Testis (tissue), 3 donors: ENCODE results near the gene SDR42E2. TPM values are rescaled to one million over a fixed set of nuclear protein-coding genes. Genes with fewer than 3 reads are reported as not detected.

ENCODE experiments used
- DNase-seq: peaks from one replicate; pipeline ENCODE4 v3.0.0-alpha.2; 2019
- H3K27ac ChIP-seq, 2 donors: fragments of 200-600 bp; sonication (generic); one replicate each; pipeline ENCODE4 v1.5.1; 2019
- H3K27me3 ChIP-seq: fragments of 200-600 bp; sonication (generic); one replicate; pipeline ENCODE4 v1.5.1; 2019
- H3K36me3 ChIP-seq: fragments of 200-600 bp; sonication (generic); one replicate; pipeline ENCODE4 v1.5.1; 2017; ENCODE audit warnings: low read depth; ENCODE audit errors: missing control alignments
- H3K4me1 ChIP-seq: fragments of 200-600 bp; sonication (generic); one replicate; pipeline ENCODE4 v1.5.1; 2019
- H3K4me3 ChIP-seq, 2 donors: fragments of 200-600 bp; sonication (generic); one replicate each; pipeline ENCODE4 v1.5.1; 2017 to 2019
- H3K9me3 ChIP-seq: fragments of 200-600 bp; sonication (generic); one replicate; pipeline ENCODE4 v1.5.1; 2017
- CTCF ChIP-seq, 3 experiments: fragments of 450-650 bp in 2 of 3; fragments of 200-600 bp in 1 of 3; sonication (generic) in 1 of 3; IDR thresholded peaks; one replicate each; pipeline ENCODE4 v1.5.1; 2016 to 2019; ENCODE audit warnings: antibody characterized with exemption in 3 of 3, mild to moderate bottlenecking in 2 of 3, moderate library complexity in 1 of 3
- POLR2A ChIP-seq: fragments of 450-650 bp; IDR thresholded peaks from one replicate; pipeline ENCODE4 v1.6.1; 2017; ENCODE audit warnings: antibody characterized with exemption, mild to moderate bottlenecking, moderate library complexity
- WGBS, 2 donors: methylation state at CpG; one replicate each; pipeline ENCODE4 v1.1.5; 2018; 5-methylcytosine and 5-hydroxymethylcytosine counted together
- intact Hi-C: fragments of 100-400 bp; cut with DNase I; formaldehyde crosslinking; loops from one replicate; pipeline ENCODE4 v1.15.1; 2023; ENCODE audit warnings: low total_unique reads
- polyA plus RNA-seq: library from polyadenylated mRNA; stranded (reverse); fragments of 350-450 nt; fragmentation: Illumina TruSeq; extraction: RNeasy Lipid Tissue Mini Kit (QIAGEN cat#74804); gene quantifications from one replicate; pipeline ENCODE4 v1.2.3, GENCODE V29; 2014; ENCODE audit warnings: low read depth, low replicate concordance; ENCODE audit not compliant: insufficient read depth
- total RNA-seq, 2 donors: library from RNA; depleted of rRNA; stranded (reverse); fragments of >200 nt; gene quantifications; one replicate each; pipeline ENCODE4 v1.2.3, GENCODE V29; 2016

SDR42E2 gene
- total and polyA plus RNA-seq, 3 donors from 2014 or later: 0.31 to 1.4 (median 0.31) TPM

- H3K4me1 ChIP-seq: no peaks in the 10 kb centered on the region
- TF ChIP-seq CTCF (IDR thresholded peaks at IDR 0.05) (no peak), POLR2A (no peak)
- H3K27me3 ChIP-seq: no peaks in the 10 kb centered on the region
- no peak overlapping the region for H3K4me3 ChIP-seq
- intact Hi-C loops: no loop called here
- H3K27ac ChIP-seq: no peak overlapping the region
- no peaks in the 10 kb centered on the region for H3K36me3 ChIP-seq
- no peak for DNase-seq
- no peaks in the 10 kb centered on the region for H3K9me3 ChIP-seq
Observed at GRCh38 chr16:22122239-22122638, 40.1 kb upstream of the SDR42E2 start.

- H3K27me3 ChIP-seq: no peaks in the 10 kb centered on the region
- H3K9me3 ChIP-seq: no peaks in the 10 kb centered on the region
- no peak overlapping the region for H3K4me3 ChIP-seq
- intact Hi-C loops: no loop called here
- TF ChIP-seq CTCF (IDR thresholded peaks at IDR 0.05): no peak
- no peak for TF ChIP-seq POLR2A
- no peak for DNase-seq
- H3K27ac ChIP-seq: no peak overlapping the region
- no peaks in the 10 kb centered on the region for H3K36me3 ChIP-seq
- no peaks in the 10 kb centered on the region for H3K4me1 ChIP-seq
- WGBS, 2 donors: 54 to 61% methylated on average over 3 of the region's 3 CpGs
Observed at GRCh38 chr16:22123146-22123545, 39.2 kb upstream of the SDR42E2 start.

GRCh38 chr16:22123759-22124490 lies 38.4 kb upstream of the SDR42E2 start:
- no peaks in the 10 kb centered on the region for H3K4me1 ChIP-seq
- no peak for DNase-seq
- H3K36me3 ChIP-seq: no peaks in the 10 kb centered on the region
- H3K27ac ChIP-seq: no peak overlapping the region
- intact Hi-C loops: no loop called here
- 90 to 99% methylated on average over 7 of the region's 7 CpGs for WGBS, 2 donors
- H3K4me3 ChIP-seq: no peak overlapping the region
- no peaks in the 10 kb centered on the region for H3K27me3 ChIP-seq
- no peaks in the 10 kb centered on the region for H3K9me3 ChIP-seq
- TF ChIP-seq POLR2A (no peak), CTCF (IDR thresholded peaks at IDR 0.05) (no peak)

- TF ChIP-seq POLR2A (no peak), CTCF (IDR thresholded peaks at IDR 0.05) (no peak)
- WGBS, 2 donors: 93 to 99% methylated on average over 6 of the region's 6 CpGs
- Histone ChIP-seq H3K27ac (no peak overlapping the region), H3K4me1 (no peaks in the 10 kb centered on the region), H3K4me3 (no peak overlapping the region), H3K36me3 (no peaks in the 10 kb centered on the region), H3K9me3 (no peaks in the 10 kb centered on the region), H3K27me3 (no peaks in the 10 kb centered on the region)
- DNase-seq: no peak
- intact Hi-C loops: no loop called here
Observed at GRCh38 chr16:22124583-22125284, 37.6 kb upstream of the SDR42E2 start.
